ENCODE results near the gene OSMR.

Gene OSMR

GRCh38 chr5:38932854-38933408 lies 87.1 kb downstream of the OSMR start:
- no peak for DNase-seq

GRCh38 chr5:38935437-38935836 lies 89.6 kb downstream of the OSMR start:
- no peak for DNase-seq

GRCh38 chr5:38936269-38936668 lies 90.5 kb downstream of the OSMR start:
- no peak for DNase-seq

- DNase-seq = no peak
These were observed 92.6 kb downstream of the OSMR start for GRCh38 chr5:38938424-38938823.

- no peak for DNase-seq
These were observed 93.2 kb downstream of the OSMR start for GRCh38 chr5:38938973-38939372.

- no peak for DNase-seq
These were observed 94.5 kb downstream of the OSMR start for GRCh38 chr5:38940230-38940858.

- no peak for DNase-seq
These were observed 96.1 kb downstream of the OSMR start for GRCh38 chr5:38941912-38942311.

GRCh38 chr5:38944282-38944681 lies 98.5 kb downstream of the OSMR start:
- no peak for DNase-seq

GRCh38 chr5:38948501-38948900 lies 102.7 kb downstream of the OSMR start:
- DNase-seq = no peak

- DNase-seq = no peak
These were observed 107.7 kb downstream of the OSMR start for GRCh38 chr5:38953426-38954012.

- DNase-seq = no peak
These were observed 115.9 kb downstream of the OSMR start for GRCh38 chr5:38961691-38962090.

GRCh38 chr5:38968665-38969064 lies 122.9 kb downstream of the OSMR start:
- DNase-seq = no peak

- no peak for DNase-seq
These were observed 132.2 kb downstream of the OSMR start for GRCh38 chr5:38978036-38978435.

- DNase-seq = no peak
These were observed 133.7 kb downstream of the OSMR start for GRCh38 chr5:38979535-38979934.

All from activated T-cell treated with anti-CD3 and anti-CD28 coated beads, Interleukin-2, amount 50 U/mL, for 1 hour (primary cell).